ENCODE measurements around the gene S1PR1.

S1PR1 gene

GRCh38 chr1:101207891-101208290 lies 28.9 kb upstream of the S1PR1 start:
- Histone ChIP-seq H2AFZ (ENCODE audit: insufficient read depth, low read length, poor library complexity) (no peak overlapping the region), H4K91ac (ENCODE audit: low read depth, low read length) (no peak overlapping the region), H2BK12ac (ENCODE audit: low read length) (no peak overlapping the region), H3K14ac (ENCODE audit: low read length) (no peak overlapping the region), H3K9ac (ENCODE audit: low read length) (no peak overlapping the region), H3K79me2 (ENCODE audit: control insufficient read depth, insufficient read depth, low read length, poor library complexity) (no peaks in the 10 kb centered on the region), H3K23ac (ENCODE audit: low read length) (no peak overlapping the region), H3K27ac (ENCODE audit: low read depth, low read length) (no peak overlapping the region), H3K4me1 (ENCODE audit: control insufficient read depth in 1 of 2, insufficient read depth in 2 of 2, low read length in 2 of 2) (peaks cover 0 to 4% of the 10 kb centered on the region in 2 experiments), H4K8ac (ENCODE audit: low read depth, low read length) (no peak overlapping the region), H3K4ac (ENCODE audit: low read depth, low read length) (no peak overlapping the region), H2AK5ac (ENCODE audit: low read length) (no peak overlapping the region), H3K27me3 (ENCODE audit: insufficient read depth, low read length) (no peaks in the 10 kb centered on the region), H3K79me1 (ENCODE audit: low read length) (no peaks in the 10 kb centered on the region), H3K4me2 (ENCODE audit: low read length) (no peak overlapping the region), H3K36me3 (ENCODE audit: control insufficient read depth in 1 of 2, insufficient read depth in 2 of 2, low read length in 2 of 2) (no peaks in the 10 kb centered on the region), H2BK120ac (ENCODE audit: insufficient read depth, low read length, poor library complexity) (no peak overlapping the region), H3K4me3 (ENCODE audit: low read depth, low read length) (no peak overlapping the region), H4K12ac (ENCODE audit: low read depth, low read length) (no peak overlapping the region), H3K18ac (ENCODE audit: low read length) (no peak overlapping the region), H2BK5ac (ENCODE audit: low read depth, low read length, poor library complexity) (no peak overlapping the region), H3K9me3 (ENCODE audit: insufficient read depth, low read depth, low read length) (no peaks in the 10 kb centered on the region)
- no CpG with 5 or more reads among the region's 2 CpGs for WGBS (ENCODE audit: extremely low coverage, insufficient coverage, insufficient read length)
- DNase-seq, result no peak

GRCh38 chr1:101215363-101216011 lies 21.3 kb upstream of the S1PR1 start:
- Histone ChIP-seq H4K8ac (ENCODE audit: low read depth, low read length) (no peak overlapping the region), H2AFZ (ENCODE audit: insufficient read depth, low read length, poor library complexity) (no peak overlapping the region), H3K4me1 (ENCODE audit: control insufficient read depth in 1 of 2, insufficient read depth in 2 of 2, low read length in 2 of 2) (peaks cover 0 to 4% of the 10 kb centered on the region in 2 experiments), H3K4ac (ENCODE audit: low read depth, low read length) (no peak overlapping the region), H2BK120ac (ENCODE audit: insufficient read depth, low read length, poor library complexity) (no peak overlapping the region), H4K91ac (ENCODE audit: low read depth, low read length) (no peak overlapping the region), H2BK12ac (ENCODE audit: low read length) (no peak overlapping the region), H3K14ac (ENCODE audit: low read length) (no peak overlapping the region), H3K27ac (ENCODE audit: low read depth, low read length) (no peak overlapping the region), H2BK5ac (ENCODE audit: low read depth, low read length, poor library complexity) (no peak overlapping the region), H3K9me3 (ENCODE audit: insufficient read depth, low read depth, low read length) (no peaks in the 10 kb centered on the region), H3K9ac (ENCODE audit: low read length) (no peak overlapping the region), H3K4me2 (ENCODE audit: low read length) (no peak overlapping the region), H3K79me2 (ENCODE audit: control insufficient read depth, insufficient read depth, low read length, poor library complexity) (no peaks in the 10 kb centered on the region), H4K12ac (ENCODE audit: low read depth, low read length) (no peak overlapping the region), H2AK5ac (ENCODE audit: low read length) (no peak overlapping the region), H3K4me3 (ENCODE audit: low read depth, low read length) (no peak overlapping the region), H3K27me3 (ENCODE audit: insufficient read depth, low read length) (no peaks in the 10 kb centered on the region), H3K36me3 (ENCODE audit: control insufficient read depth in 1 of 2, insufficient read depth in 2 of 2, low read length in 2 of 2) (no peaks in the 10 kb centered on the region), H3K18ac (ENCODE audit: low read length) (no peak overlapping the region), H3K23ac (ENCODE audit: low read length) (no peak overlapping the region), H3K79me1 (ENCODE audit: low read length) (no peaks in the 10 kb centered on the region)
- no peak for DNase-seq
- no CpG with 5 or more reads among the region's 6 CpGs for WGBS (ENCODE audit: extremely low coverage, insufficient coverage, insufficient read length)

GRCh38 chr1:101216623-101217022 lies 20.2 kb upstream of the S1PR1 start:
- no peak overlapping the region for H4K8ac ChIP-seq (ENCODE audit: low read depth, low read length)
- H3K9me3 ChIP-seq (ENCODE audit: insufficient read depth, low read depth, low read length), result no peaks in the 10 kb centered on the region
- no peak overlapping the region for H2AFZ ChIP-seq (ENCODE audit: insufficient read depth, low read length, poor library complexity)
- no peak overlapping the region for H4K12ac ChIP-seq (ENCODE audit: low read depth, low read length)
- no peak overlapping the region for H3K4ac ChIP-seq (ENCODE audit: low read depth, low read length)
- H3K4me3 ChIP-seq (ENCODE audit: low read depth, low read length), result no peak overlapping the region
- H3K36me3 ChIP-seq (ENCODE audit: control insufficient read depth in 1 of 2, insufficient read depth in 2 of 2, low read length in 2 of 2), result no peaks in the 10 kb centered on the region
- H3K23ac ChIP-seq (ENCODE audit: low read length), result no peak overlapping the region
- H2BK120ac ChIP-seq (ENCODE audit: insufficient read depth, low read length, poor library complexity), result no peak overlapping the region
- no peak overlapping the region for H2AK5ac ChIP-seq (ENCODE audit: low read length)
- no peak overlapping the region for H3K4me2 ChIP-seq (ENCODE audit: low read length)
- peaks cover 0 to 4% of the 10 kb centered on the region in 2 experiments for H3K4me1 ChIP-seq (ENCODE audit: control insufficient read depth in 1 of 2, insufficient read depth in 2 of 2, low read length in 2 of 2)
- no peaks in the 10 kb centered on the region for H3K79me2 ChIP-seq (ENCODE audit: control insufficient read depth, insufficient read depth, low read length, poor library complexity)
- WGBS (ENCODE audit: extremely low coverage, insufficient coverage, insufficient read length), result no CpG with 5 or more reads among the region's 2 CpGs
- H3K79me1 ChIP-seq (ENCODE audit: low read length), result no peaks in the 10 kb centered on the region
- no peak overlapping the region for H2BK5ac ChIP-seq (ENCODE audit: low read depth, low read length, poor library complexity)
- no peak overlapping the region for H2BK12ac ChIP-seq (ENCODE audit: low read length)
- no peak overlapping the region for H3K27ac ChIP-seq (ENCODE audit: low read depth, low read length)
- no peak overlapping the region for H3K18ac ChIP-seq (ENCODE audit: low read length)
- no peak overlapping the region for H3K9ac ChIP-seq (ENCODE audit: low read length)
- peak; percentile 59 to 93 for DNase-seq
- no peaks in the 10 kb centered on the region for H3K27me3 ChIP-seq (ENCODE audit: insufficient read depth, low read length)
- H3K14ac ChIP-seq (ENCODE audit: low read length), result no peak overlapping the region
- no peak overlapping the region for H4K91ac ChIP-seq (ENCODE audit: low read depth, low read length)

- Histone ChIP-seq H3K9ac (ENCODE audit: low read length) (no peak overlapping the region), H4K91ac (ENCODE audit: low read depth, low read length) (no peak overlapping the region), H4K12ac (ENCODE audit: low read depth, low read length) (no peak overlapping the region), H3K14ac (ENCODE audit: low read length) (no peak overlapping the region), H3K4me1 (ENCODE audit: control insufficient read depth in 1 of 2, insufficient read depth in 2 of 2, low read length in 2 of 2) (peaks cover 0 to 4% of the 10 kb centered on the region in 2 experiments), H3K27ac (ENCODE audit: low read depth, low read length) (no peak overlapping the region), H3K79me1 (ENCODE audit: low read length) (no peaks in the 10 kb centered on the region), H2BK120ac (ENCODE audit: insufficient read depth, low read length, poor library complexity) (no peak overlapping the region), H3K4me3 (ENCODE audit: low read depth, low read length) (no peak overlapping the region), H3K9me3 (ENCODE audit: insufficient read depth, low read depth, low read length) (no peaks in the 10 kb centered on the region), H2BK12ac (ENCODE audit: low read length) (no peak overlapping the region), H3K27me3 (ENCODE audit: insufficient read depth, low read length) (no peaks in the 10 kb centered on the region), H3K18ac (ENCODE audit: low read length) (no peak overlapping the region), H3K36me3 (ENCODE audit: control insufficient read depth in 1 of 2, insufficient read depth in 2 of 2, low read length in 2 of 2) (no peaks in the 10 kb centered on the region), H2BK5ac (ENCODE audit: low read depth, low read length, poor library complexity) (no peak overlapping the region), H2AFZ (ENCODE audit: insufficient read depth, low read length, poor library complexity) (no peak overlapping the region), H2AK5ac (ENCODE audit: low read length) (no peak overlapping the region), H3K23ac (ENCODE audit: low read length) (no peak overlapping the region), H3K4me2 (ENCODE audit: low read length) (no peak overlapping the region), H3K4ac (ENCODE audit: low read depth, low read length) (no peak overlapping the region), H4K8ac (ENCODE audit: low read depth, low read length) (no peak overlapping the region), H3K79me2 (ENCODE audit: control insufficient read depth, insufficient read depth, low read length, poor library complexity) (no peaks in the 10 kb centered on the region)
- no CpG with 5 or more reads among the region's 3 CpGs for WGBS (ENCODE audit: extremely low coverage, insufficient coverage, insufficient read length)
- DNase-seq, result no peak
Observed at GRCh38 chr1:101217148-101217547, 19.7 kb upstream of the S1PR1 start.
